Measurements from ENCODE around the gene SLC35F2.

GRCh38 chr11:107780775-107781174 is 77.8 kb downstream of the SLC35F2 start:
- TF ChIP-seq, protein P1, sequence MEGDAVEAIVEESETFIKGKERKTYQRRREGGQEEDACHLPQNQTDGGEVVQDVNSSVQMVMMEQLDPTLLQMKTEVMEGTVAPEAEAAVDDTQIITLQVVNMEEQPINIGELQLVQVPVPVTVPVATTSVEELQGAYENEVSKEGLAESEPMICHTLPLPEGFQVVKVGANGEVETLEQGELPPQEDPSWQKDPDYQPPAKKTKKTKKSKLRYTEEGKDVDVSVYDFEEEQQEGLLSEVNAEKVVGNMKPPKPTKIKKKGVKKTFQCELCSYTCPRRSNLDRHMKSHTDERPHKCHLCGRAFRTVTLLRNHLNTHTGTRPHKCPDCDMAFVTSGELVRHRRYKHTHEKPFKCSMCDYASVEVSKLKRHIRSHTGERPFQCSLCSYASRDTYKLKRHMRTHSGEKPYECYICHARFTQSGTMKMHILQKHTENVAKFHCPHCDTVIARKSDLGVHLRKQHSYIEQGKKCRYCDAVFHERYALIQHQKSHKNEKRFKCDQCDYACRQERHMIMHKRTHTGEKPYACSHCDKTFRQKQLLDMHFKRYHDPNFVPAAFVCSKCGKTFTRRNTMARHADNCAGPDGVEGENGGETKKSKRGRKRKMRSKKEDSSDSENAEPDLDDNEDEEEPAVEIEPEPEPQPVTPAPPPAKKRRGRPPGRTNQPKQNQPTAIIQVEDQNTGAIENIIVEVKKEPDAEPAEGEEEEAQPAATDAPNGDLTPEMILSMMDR (conservative IDR thresholded peaks at IDR 0.05 in 1 of 2, IDR thresholded peaks at IDR 0.05 in 1 of 2; ENCODE audit: low read depth in 1 of 2, low read length in 2 of 2): no peak
- no peak for TF ChIP-seq EZH2 (IDR thresholded peaks at IDR 0.05; ENCODE audit: low read length, missing control alignments)

All from fibroblast of lung (primary cell).